ENCODE measurements around the gene ALPG.

DNA sequence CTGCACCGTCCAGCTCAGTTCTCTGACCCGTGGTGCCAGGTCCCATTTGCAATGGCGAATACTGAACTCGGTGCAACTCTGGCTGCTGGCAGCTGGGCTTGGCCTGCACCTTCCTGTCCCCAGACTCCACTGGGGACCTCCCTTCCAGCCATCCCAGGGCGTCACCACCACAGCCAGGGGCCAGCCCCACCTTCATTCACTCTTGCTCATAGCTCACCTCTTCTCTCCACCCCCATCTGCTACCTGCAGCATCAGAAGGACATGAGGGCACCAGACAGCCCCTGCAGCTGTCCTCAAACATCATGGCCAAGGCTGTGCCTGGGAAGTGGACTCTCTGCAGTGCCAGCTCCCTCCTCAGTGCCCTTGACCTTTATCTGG, 33.1 kb downstream of the ALPG start:
- TF ChIP-seq ATF2 (CRISPR knock-in tag; IDR thresholded peaks at IDR 0.05; ENCODE audit: borderline replicate concordance, low read depth) (no peak), CREB1 (CRISPR knock-in tag; IDR thresholded peaks at IDR 0.05) (no peak)
- TF ChIP-seq, protein P1, sequence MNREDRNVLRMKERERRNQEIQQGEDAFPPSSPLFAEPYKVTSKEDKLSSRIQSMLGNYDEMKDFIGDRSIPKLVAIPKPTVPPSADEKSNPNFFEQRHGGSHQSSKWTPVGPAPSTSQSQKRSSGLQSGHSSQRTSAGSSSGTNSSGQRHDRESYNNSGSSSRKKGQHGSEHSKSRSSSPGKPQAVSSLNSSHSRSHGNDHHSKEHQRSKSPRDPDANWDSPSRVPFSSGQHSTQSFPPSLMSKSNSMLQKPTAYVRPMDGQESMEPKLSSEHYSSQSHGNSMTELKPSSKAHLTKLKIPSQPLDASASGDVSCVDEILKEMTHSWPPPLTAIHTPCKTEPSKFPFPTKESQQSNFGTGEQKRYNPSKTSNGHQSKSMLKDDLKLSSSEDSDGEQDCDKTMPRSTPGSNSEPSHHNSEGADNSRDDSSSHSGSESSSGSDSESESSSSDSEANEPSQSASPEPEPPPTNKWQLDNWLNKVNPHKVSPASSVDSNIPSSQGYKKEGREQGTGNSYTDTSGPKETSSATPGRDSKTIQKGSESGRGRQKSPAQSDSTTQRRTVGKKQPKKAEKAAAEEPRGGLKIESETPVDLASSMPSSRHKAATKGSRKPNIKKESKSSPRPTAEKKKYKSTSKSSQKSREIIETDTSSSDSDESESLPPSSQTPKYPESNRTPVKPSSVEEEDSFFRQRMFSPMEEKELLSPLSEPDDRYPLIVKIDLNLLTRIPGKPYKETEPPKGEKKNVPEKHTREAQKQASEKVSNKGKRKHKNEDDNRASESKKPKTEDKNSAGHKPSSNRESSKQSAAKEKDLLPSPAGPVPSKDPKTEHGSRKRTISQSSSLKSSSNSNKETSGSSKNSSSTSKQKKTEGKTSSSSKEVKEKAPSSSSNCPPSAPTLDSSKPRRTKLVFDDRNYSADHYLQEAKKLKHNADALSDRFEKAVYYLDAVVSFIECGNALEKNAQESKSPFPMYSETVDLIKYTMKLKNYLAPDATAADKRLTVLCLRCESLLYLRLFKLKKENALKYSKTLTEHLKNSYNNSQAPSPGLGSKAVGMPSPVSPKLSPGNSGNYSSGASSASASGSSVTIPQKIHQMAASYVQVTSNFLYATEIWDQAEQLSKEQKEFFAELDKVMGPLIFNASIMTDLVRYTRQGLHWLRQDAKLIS (CRISPR knock-in tag; IDR thresholded peaks at IDR 0.05; ENCODE audit: borderline replicate concordance) = no peak

All from WTC11 (cell line).